Stimulated activated naive CD8-positive, alpha-beta T cell treated with anti-CD3 and anti-CD28 coated beads, Interleukin-15, amount 100 ng/mL, for 72 hours (primary cell): Measurements from ENCODE around the gene CYP27A1.

ENCODE experiments used
- ATAC-seq: fragments of 150-1000 bp; cut with Tn5 transposase; 2 replicates; pipeline ENCODE4 v1.10.0; 2021; ENCODE audit warnings: mild to moderate bottlenecking, moderate library complexity
- DNase-seq, 2 donors: peaks; one replicate each; pipeline ENCODE4 v3.0.0; 2021 to 2022
- H3K27ac Mint-ChIP-seq, 2 donors: one replicate each; pipeline ENCODE4 v1.8.0; 2022; ENCODE audit warnings: mild to moderate bottlenecking in 2 of 2, mixed read lengths in 2 of 2, moderate library complexity in 2 of 2
- H3K27me3 Mint-ChIP-seq: one replicate; pipeline ENCODE4 v1.8.0; 2022; ENCODE audit warnings: mixed read lengths
- H3K4me1 Mint-ChIP-seq: one replicate; pipeline ENCODE4 v1.8.0; 2022; ENCODE audit warnings: mild to moderate bottlenecking, mixed read lengths
- H3K4me3 Mint-ChIP-seq, 2 donors: one replicate each; pipeline ENCODE4 v1.8.0; 2022; ENCODE audit warnings: mild to moderate bottlenecking in 2 of 2, mixed read lengths in 2 of 2, moderate library complexity in 1 of 2
- H3K9me3 Mint-ChIP-seq, 2 donors: one replicate each; pipeline ENCODE4 v1.8.0; 2022; ENCODE audit warnings: mixed read lengths in 2 of 2

CYP27A1 gene

DNA sequence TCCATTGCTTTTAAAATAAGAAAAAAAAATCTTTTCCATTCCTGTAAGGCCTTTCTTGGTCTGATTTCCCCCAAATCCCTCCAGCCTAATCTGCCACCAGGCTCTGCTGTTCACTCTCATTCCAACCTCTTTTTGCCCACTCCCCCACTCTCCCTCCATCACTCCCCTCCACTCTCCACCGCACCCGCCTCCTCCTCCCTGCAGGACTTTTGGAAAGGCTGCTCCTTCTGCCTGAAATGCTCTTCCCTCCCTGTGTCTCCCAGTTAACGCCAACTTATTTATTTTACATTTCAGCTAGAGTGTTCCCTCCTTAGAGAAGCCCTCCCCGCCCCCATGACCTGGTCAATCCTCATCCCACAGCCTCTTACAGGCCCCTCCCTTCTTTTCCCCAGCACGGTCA is 72.9 kb downstream of the CYP27A1 start:
- H3K27ac Mint-ChIP-seq = no peak overlapping the region
- DNase-seq (no peak), ATAC-seq (no peak)
- H3K4me1 Mint-ChIP-seq = peaks cover 31% of the 10 kb centered on the region
- H3K27me3 Mint-ChIP-seq = peaks cover 91% of the 10 kb centered on the region
- H3K4me3 Mint-ChIP-seq = no peak overlapping the region
- no peaks in the 10 kb centered on the region for H3K9me3 Mint-ChIP-seq

DNA sequence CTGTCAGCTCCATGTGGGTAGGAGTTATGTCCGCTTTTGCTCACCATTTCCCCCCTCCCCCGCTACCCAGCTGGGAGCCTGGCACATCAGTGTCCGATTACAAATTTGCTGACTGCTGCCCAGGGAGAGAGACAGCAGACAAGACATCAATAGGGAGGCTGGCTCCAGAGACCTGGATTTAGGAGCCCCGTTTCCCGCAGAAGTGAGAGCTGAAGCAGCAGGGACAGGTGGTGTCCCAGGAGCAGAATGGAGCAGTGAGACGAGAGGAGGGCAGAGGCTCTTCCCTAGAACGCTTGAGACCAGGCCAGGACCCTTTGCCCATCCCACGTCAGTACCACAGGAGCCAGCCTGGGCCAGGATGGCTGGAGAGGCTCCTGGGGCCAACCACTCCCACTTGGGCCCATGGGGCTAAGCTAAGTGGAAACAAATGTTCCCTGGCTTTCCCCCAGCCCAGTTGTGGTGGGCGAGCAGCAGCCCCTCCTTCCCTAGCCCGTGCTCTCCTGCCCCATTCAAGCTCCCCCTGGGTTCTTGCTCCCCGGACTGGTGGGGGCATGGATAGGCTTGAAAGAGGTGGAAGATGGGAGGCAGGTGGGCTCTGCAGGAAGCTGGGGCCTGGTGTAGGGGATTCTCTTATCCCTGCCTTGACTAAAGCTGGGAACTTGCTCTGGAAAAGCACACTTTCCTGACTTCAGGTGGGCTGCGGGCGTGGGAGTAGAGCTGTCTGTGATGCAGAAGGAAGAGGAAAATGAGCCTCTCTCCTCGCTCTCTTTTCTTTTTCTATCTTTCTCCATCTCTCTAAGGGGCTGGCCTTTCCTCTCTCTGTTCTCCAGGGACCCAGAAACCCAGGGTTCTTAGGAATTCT is 73.6 kb downstream of the CYP27A1 start:
- no peaks in the 10 kb centered on the region for H3K9me3 Mint-ChIP-seq
- no peak overlapping the region for H3K27ac Mint-ChIP-seq
- peaks cover 37% of the 10 kb centered on the region for H3K4me1 Mint-ChIP-seq

DNA sequence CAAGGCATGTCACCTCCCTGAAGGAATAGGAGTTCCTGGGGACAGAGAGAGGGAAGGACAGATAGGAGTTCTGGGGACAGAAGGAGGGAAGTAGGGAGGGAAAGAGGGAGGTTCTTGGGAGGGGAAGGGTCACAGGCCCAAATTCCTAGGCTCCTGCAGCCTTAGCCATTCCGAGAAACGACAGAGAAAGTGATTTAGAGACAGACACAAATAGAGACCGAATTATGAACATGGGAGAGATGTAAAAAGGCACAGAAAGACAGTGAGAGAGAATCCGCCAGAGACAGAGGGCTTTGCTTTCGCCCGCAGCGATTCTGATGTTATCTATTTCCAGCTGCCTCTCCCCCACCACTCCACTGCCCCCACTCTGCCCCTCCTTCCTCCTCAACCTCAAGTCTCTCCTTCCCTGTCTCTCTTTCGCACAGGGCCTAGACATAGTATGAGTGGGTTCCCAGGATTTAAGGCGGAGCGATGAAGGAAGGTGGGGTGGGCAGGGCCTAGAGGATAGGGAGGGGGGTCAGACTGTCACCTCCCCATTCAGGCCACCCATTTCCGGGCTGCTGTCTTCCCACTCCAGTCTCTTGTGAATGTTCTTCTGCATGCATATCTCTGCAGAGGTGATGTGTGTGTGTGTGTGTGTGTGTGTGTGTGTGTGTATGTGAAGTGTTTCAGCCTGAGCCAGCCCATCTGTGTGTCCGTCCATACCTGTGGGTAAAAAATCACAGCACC is 74.4 kb downstream of the CYP27A1 start:
- H3K27ac Mint-ChIP-seq = no peak overlapping the region

More for the DNA sequence above, 73.6 kb downstream of the CYP27A1 start:
- no peak for DNase-seq
- peaks cover 91% of the 10 kb centered on the region for H3K27me3 Mint-ChIP-seq
- ATAC-seq = no peak
- H3K4me3 Mint-ChIP-seq = no peak overlapping the region

GRCh38 chr2:218856896-218857243 is 74.9 kb downstream of the CYP27A1 start:
- peaks cover 94% of the 10 kb centered on the region for H3K27me3 Mint-ChIP-seq
- ATAC-seq = no peak
- DNase-seq = no peak
- no peaks in the 10 kb centered on the region for H3K9me3 Mint-ChIP-seq
- H3K4me1 Mint-ChIP-seq = peaks cover 44% of the 10 kb centered on the region
- H3K4me3 Mint-ChIP-seq = no peak overlapping the region
- H3K27ac Mint-ChIP-seq = no peak overlapping the region

More for the DNA sequence above, 74.4 kb downstream of the CYP27A1 start:
- Mint-ChIP-seq H3K4me3 (no peak overlapping the region), H3K27me3 (peaks cover 91% of the 10 kb centered on the region), H3K9me3 (no peaks in the 10 kb centered on the region), H3K4me1 (peaks cover 44% of the 10 kb centered on the region)
- DNase-seq (no peak), ATAC-seq (no peak)

- Mint-ChIP-seq H3K27me3 (peaks cover 100% of the 10 kb centered on the region), H3K9me3 (no peaks in the 10 kb centered on the region), H3K4me1 (peaks cover 44% of the 10 kb centered on the region), H3K27ac (no peak overlapping the region), H3K4me3 (no peak overlapping the region)
- DNase-seq (no peak), ATAC-seq (no peak)
Measured at GRCh38 chr2:218857371-218858137, 75.6 kb downstream of the CYP27A1 start.

DNA sequence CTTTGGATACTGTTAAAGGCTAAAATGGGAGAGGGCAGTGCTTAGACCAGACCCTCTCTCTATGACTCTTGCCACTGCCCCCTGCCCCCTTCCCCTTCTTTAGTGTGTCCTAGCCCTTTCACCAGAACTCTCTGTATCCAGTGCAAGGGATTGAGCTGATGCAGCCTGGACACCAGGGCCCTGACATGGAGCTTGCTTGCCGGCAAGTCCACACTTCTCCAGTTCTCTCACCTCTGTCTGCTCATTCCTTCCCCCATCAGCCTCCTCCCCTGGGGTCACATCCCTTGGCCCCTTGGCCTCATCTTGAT is 76.1 kb downstream of the CYP27A1 start:
- no peak overlapping the region for H3K4me3 Mint-ChIP-seq
- peaks cover 42% of the 10 kb centered on the region for H3K4me1 Mint-ChIP-seq
- DNase-seq (no peak), ATAC-seq (no peak)
- H3K9me3 Mint-ChIP-seq = no peaks in the 10 kb centered on the region
- H3K27ac Mint-ChIP-seq = no peak overlapping the region
- H3K27me3 Mint-ChIP-seq = peaks cover 100% of the 10 kb centered on the region

DNA sequence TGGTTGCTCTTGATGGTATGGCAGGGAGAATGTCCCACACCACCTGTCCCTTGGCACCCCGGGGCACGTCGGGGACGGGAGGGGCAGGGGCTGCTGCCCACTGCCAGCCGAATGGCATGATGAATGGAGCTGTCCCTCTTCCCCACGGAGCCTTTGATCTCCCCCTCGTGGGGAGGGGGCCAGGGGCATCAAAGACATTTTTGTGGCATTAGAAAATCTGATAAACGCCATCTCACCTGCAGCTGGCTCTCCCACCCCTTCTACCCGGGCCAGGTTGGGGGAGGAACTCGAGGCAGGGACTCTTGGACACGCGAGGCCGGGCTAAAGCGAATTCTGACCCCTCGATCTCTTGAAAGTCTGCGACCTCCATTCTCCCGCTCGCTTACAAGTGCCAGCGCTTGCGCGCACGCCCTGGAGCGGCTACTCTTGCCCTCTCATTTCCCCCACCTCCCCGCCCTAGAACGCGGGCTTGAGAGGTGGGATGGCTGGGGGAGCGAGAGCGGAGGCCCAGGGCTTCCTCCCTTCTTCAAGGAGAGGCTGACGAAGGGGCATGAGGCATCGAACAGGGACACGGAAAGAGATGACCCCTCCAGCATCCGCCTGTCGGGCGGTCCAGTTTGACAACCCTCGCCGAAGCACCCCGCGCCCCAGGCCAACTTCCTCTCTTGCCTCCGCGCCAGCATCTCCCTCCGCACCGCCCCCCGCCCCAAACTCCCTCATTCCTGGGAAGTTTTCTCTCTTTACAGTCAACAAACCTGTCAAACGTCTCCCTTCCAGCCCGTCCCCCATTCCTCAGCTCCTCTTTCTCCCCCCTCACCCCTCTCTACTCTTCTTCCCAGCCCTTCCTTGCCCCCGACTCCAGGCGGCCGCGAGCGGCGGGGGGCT is 77.0 kb downstream of the CYP27A1 start:
- peaks cover 35% of the 10 kb centered on the region for H3K4me1 Mint-ChIP-seq
- DNase-seq = no peak
- no peaks in the 10 kb centered on the region for H3K9me3 Mint-ChIP-seq
- no peak overlapping the region for H3K27ac Mint-ChIP-seq
- no peak for ATAC-seq
- peak overlapping the region; percentile 68 to 69 for H3K4me3 Mint-ChIP-seq
- H3K27me3 Mint-ChIP-seq = peaks cover 100% of the 10 kb centered on the region

GRCh38 chr2:218859556-218859987 is 77.6 kb downstream of the CYP27A1 start, which contains the start of gene WNT6:
TSS of gene WNT6 (plus strand) at chr2:218859805. CDS start at chr2:218860038, 233 bp downstream.
- Mint-ChIP-seq H3K4me1 (peaks cover 30% of the 10 kb centered on the region), H3K9me3 (no peaks in the 10 kb centered on the region), H3K27me3 (peaks cover 100% of the 10 kb centered on the region), H3K27ac (no peak within 1 kb of the TSS), H3K4me3 (peak within 1 kb of the TSS; percentile 72 to 77)
- peak; percentile 44 for ATAC-seq
- DNase-seq = no peak

DNA sequence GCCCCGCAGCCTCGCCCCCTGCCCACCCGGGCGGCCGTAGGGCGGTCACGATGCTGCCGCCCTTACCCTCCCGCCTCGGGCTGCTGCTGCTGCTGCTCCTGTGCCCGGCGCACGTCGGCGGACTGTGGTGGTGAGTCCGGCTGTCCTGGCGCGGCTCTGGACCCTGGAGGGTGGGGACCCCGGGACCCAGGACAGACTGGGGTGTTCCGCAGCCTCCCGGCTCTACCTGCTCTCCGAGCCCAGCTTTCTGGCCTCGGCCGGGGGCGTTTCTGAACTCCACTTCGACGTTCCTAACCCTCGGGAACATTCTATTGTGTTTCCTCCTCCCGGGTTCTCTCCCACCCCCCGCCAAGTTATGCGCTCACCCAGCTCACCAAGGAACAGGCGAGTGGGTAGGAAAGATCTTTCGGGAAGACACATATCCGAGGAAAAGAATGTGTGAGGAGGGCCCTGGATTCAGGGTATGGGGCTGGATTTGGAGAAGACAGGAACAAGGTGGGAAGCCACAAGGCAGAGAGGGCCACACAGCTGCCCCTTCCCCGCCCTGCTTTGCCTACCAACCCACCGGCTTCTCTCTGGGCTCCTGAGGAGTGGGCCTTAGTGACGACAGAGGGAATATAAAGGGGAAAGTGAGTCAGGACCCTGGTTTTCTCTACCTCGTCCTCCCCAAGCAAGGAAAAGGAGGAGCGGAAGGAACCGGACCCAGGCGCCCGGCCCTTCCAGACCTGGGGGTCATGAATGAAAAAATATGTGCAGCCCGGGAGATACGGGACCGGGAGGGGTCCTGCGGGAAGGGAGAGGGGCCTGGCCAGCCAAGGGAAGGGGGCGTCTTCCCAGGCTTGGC is 78.3 kb downstream of the CYP27A1 start:
- no peak overlapping the region for H3K27ac Mint-ChIP-seq

DNA sequence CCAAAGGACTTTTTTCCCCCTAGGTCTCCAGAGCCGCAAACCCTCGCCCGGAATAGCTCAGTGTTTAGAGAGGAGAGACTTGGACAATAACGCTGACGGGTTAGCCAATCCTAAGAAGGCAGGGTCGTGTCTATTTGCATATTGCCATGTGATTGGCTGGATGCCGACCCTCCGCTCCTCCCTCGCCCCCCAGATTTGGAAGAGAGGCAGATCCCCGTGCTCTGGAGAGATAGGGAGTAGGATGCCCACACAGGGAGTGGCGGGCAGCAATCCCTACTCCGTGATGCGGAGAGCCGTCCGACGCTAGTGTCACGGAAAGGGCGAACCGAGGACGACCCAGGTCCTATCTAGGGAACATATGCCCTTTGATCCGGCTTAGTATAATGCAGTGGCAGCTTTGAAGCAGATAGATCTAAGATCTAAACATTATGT is 79.0 kb downstream of the CYP27A1 start:
- Mint-ChIP-seq H3K27ac (no peak overlapping the region), H3K9me3 (no peaks in the 10 kb centered on the region), H3K4me1 (peaks cover 30% of the 10 kb centered on the region), H3K4me3 (peak overlapping the region in 1 of 2 donors; percentile 25), H3K27me3 (peaks cover 98% of the 10 kb centered on the region)
- DNase-seq (no peak), ATAC-seq (no peak)

More for the DNA sequence above, 78.3 kb downstream of the CYP27A1 start:
- ATAC-seq (no peak), DNase-seq (no peak)
- Mint-ChIP-seq H3K4me3 (peak overlapping the region; percentile 72 to 77), H3K27me3 (peaks cover 100% of the 10 kb centered on the region), H3K9me3 (no peaks in the 10 kb centered on the region), H3K4me1 (peaks cover 30% of the 10 kb centered on the region)

- Mint-ChIP-seq H3K4me1 (peaks cover 22% of the 10 kb centered on the region), H3K4me3 (no peak overlapping the region), H3K27ac (no peak overlapping the region), H3K9me3 (no peaks in the 10 kb centered on the region), H3K27me3 (peaks cover 98% of the 10 kb centered on the region)
- DNase-seq (no peak), ATAC-seq (no peak)
Measured at GRCh38 chr2:218861645-218862318, 79.8 kb downstream of the CYP27A1 start.

DNA sequence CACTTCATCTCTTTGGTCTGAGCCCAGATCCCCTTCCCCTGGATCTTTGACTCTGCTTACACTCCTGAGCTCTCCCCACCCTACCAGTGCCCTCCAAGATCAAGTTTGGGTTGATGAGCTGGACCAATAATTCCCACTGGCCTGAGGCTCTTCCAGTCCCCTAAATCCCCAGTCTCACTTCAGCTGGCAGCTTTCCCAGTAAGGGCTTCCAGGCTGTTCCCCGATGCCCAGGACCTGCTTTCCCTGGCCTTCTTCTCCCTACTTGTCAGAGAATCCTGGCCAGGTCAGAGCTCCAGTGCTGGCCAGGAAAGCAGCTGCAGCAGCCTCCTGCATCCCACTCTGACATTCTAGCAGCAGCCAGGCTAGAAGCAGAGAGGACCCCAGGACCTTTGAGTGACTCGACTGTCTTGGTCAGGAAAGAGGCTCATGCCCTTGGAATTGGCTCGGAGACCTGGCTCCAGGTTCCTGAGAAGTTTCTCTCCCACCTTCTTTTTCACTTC is 81.1 kb downstream of the CYP27A1 start:
- no peaks in the 10 kb centered on the region for H3K9me3 Mint-ChIP-seq
- no peak overlapping the region for H3K4me3 Mint-ChIP-seq

More for the DNA sequence above, 81.1 kb downstream of the CYP27A1 start:
- peaks cover 93% of the 10 kb centered on the region for H3K27me3 Mint-ChIP-seq
- peaks cover 19% of the 10 kb centered on the region for H3K4me1 Mint-ChIP-seq
- no peak for ATAC-seq
- H3K27ac Mint-ChIP-seq = no peak overlapping the region
- DNase-seq = no peak
